22Rv1 (cell line): ENCODE data around the gene RCCD1.

Experiments used
- H3K27ac ChIP-seq: fragments of 450-650 bp; 2 replicates; pipeline ENCODE4 v1.5.1; 2017
- ZFX ChIP-seq: fragments of 450-650 bp; IDR thresholded peaks from 2 replicates; pipeline ENCODE4 v1.6.1; 2017; ENCODE audit warnings: antibody characterized with exemption, borderline replicate concordance
- TF ChIP-seq, protein P1 (sequence below): fragments of 450-650 bp; IDR thresholded peaks from 2 replicates; pipeline ENCODE4 v1.5.1; 2017; ENCODE audit warnings: mild to moderate bottlenecking

The RCCD1 gene

DNA sequence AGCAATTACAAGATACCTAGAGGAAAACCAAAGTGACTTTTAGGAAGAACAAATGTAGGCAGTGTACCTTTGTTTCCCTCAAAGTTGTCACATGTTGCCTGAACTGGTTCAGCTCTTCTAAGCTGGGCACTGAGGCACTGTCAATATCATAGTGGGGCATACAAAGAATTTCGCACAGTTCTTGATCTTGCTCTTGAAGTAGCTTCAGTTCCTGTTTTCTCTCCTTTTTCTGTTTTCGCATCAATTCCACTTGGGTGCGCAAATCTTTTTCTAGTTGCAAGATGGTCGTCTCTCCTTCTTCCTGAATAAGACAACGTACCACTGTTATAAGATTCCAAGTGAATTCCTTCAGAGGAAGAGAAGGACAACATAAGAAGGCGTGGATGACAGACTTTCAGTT is 27.0 kb downstream of the RCCD1 start:
- no peak overlapping the region for H3K27ac ChIP-seq
- TF ChIP-seq, protein P1, sequence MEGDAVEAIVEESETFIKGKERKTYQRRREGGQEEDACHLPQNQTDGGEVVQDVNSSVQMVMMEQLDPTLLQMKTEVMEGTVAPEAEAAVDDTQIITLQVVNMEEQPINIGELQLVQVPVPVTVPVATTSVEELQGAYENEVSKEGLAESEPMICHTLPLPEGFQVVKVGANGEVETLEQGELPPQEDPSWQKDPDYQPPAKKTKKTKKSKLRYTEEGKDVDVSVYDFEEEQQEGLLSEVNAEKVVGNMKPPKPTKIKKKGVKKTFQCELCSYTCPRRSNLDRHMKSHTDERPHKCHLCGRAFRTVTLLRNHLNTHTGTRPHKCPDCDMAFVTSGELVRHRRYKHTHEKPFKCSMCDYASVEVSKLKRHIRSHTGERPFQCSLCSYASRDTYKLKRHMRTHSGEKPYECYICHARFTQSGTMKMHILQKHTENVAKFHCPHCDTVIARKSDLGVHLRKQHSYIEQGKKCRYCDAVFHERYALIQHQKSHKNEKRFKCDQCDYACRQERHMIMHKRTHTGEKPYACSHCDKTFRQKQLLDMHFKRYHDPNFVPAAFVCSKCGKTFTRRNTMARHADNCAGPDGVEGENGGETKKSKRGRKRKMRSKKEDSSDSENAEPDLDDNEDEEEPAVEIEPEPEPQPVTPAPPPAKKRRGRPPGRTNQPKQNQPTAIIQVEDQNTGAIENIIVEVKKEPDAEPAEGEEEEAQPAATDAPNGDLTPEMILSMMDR = no peak
- no peak for TF ChIP-seq ZFX

DNA sequence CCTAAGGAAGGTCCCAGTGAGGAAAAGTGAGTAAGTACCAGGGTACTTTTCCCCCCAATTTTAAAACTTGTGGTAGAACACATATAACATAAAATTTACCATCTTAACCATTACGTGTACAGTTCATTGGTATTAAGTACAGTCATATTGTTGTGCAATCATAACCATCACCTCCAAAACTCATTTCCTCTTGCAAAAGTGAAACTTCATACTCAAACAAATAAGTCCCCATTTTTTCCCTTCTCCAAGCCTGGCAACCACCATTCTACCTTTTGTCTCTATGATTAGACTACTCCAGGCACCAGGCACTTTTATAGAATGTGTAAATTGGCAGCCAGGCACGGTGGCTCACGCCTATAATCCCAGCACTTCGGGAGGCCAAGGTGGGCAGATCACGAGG is 27.5 kb downstream of the RCCD1 start:
- no peak for TF ChIP-seq ZFX
- TF ChIP-seq, protein P1 = no peak
- H3K27ac ChIP-seq = no peak overlapping the region

DNA sequence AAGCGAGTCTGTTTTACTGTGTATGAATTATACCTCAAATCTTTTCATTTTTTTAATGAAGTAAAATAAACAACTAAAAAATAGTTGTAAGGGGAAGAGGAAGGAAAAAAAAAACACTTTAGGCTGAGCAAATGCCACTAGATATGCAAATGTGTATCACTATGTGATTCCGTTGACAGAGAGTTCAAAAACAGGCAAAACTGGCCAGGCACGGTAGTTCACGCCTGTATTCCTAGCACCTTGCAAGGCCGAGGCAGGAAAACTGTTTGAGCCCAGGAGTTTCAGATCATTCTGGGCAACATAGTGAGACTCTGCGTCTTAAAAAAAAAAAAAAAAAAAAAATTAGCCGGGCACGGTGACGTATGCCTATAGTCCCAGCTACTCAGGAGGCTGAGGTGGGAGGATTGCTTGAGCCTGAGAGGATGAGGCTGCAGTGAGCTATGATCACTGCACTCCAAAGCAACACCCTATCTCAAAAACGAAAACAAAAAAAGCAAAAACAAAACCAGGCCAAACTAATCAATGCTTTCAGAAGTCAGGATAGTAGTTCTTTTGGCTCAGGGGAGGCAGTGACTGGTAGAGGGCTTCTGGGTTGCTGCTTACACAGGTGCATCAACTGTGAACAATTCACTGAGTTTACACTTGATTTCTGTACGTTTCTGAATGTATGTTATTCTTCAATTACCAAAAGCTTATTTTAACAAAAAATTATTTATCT is 32.3 kb downstream of the RCCD1 start:
- peak overlapping the region; percentile 2; the same call in 1 of the 2 replicates for H3K27ac ChIP-seq
- TF ChIP-seq, protein P1 = no peak
- TF ChIP-seq ZFX = no peak

DNA sequence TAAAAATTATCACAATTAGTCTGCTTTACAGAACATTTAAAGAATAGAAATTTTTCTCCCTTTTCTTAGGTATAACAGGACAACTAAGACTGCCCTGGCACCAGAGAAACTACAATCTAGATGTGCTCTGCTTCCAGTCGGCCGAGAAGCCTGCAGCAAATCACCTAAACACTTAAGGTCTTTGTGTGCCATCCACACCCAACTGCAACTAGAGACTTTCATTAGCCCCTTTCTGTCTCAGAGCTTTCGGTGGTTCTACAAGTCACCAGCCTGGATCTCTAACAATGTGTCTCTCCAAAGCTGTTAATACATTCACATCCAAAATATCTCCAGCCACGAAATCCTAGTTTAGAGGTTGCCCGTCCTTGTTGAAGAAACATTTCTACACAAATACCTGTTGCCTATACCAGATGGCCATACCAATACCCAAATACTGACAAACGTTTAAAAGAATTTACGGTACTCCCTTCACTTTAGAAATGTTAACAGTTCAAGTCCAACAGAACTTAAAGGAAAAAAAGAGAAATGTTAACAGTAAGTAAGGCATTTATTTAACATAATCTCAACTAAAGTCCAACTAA is 33.0 kb downstream of the RCCD1 start:
- TF ChIP-seq, protein P1 = no peak
- no peak for TF ChIP-seq ZFX

DNA sequence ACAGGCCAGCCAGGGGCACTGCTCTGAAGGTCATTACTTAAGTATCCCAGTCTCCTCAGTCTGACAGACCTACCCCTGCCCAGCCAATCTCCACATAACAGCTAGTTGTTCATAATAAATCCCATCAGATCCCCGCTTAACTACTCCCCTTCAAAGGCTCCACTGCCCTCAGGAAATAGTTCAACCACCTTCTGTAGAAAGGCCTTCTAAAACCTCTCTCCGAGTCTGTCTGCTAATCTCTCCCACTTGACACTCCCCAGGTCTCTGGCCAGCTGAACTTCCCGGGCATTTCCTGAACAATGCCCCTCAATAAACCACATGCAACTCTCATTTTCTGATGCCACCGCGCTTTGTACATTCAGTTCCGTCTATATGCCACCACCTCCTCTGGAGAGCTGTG is 33.6 kb downstream of the RCCD1 start:
- no peak overlapping the region for H3K27ac ChIP-seq
- TF ChIP-seq ZFX = no peak
- TF ChIP-seq, protein P1 = no peak

More for the DNA sequence above, 33.0 kb downstream of the RCCD1 start:
- peak overlapping the region; percentile 2; the same call in 1 of the 2 replicates for H3K27ac ChIP-seq

DNA sequence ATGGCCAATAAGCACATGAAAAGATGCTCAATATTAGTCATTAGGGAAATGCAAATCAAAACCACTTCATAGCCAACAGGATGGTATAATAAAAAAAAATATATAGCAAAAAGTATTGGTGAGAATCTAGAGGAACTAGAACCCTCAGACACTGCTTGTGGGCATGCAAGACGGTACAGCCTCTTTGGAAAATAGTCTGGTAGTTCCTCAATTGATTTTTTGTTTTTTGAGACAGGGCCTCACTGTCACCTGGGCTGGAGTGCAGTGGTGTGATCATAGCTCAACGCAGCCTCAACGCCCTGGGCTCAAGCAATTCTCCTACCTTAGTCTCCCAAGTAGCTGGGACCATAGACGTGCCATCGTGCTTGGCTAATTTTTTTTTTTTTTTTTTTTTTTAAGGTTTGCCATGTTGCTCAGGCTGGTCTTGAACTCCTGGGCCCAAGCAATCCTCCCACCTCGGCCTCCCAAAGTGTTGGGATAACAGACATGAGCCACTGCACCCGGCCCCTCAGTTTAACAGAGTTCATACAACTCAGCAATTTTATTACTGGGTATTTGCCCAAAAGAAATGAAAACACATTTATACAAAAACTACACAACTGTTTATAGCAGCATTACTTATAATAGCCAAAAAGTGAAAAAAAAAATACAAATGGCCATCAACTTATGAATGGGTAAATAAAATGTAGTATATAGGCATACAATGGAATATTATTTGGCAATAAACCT is 34.5 kb downstream of the RCCD1 start:
- H3K27ac ChIP-seq = no peak overlapping the region
- no peak for TF ChIP-seq ZFX
- TF ChIP-seq, protein P1 = no peak

DNA sequence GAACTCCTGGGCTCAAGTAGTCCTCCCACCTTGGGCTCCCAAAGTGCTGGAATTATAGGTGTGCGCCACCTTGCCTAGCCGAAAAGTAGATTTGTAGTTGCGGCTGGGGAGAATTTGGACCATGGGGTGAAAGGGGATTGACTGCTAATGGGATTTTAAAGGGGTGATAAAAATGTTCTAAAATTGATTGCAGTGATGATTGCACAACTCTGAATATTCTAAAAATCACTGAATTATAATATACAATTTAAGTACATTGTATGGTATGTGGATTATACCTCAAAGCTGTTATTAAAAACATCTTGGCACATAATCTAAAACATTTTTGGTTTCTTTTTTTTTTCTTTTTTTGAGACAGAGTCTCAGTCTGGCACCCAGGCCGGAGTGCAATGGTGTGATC is 35.8 kb downstream of the RCCD1 start:
- TF ChIP-seq ZFX = no peak
- TF ChIP-seq, protein P1 = no peak
- no peak overlapping the region for H3K27ac ChIP-seq
